Left ventricle myocardium inferior (tissue), 1 donor: Measurements from ENCODE around the gene SLC24A3. TPM values are rescaled to one million over a fixed set of nuclear protein-coding genes. Genes with fewer than 3 reads are reported as not detected.

Experiments used
- DNase-seq: peaks from one replicate; pipeline ENCODE4 v3.0.0-alpha.2; 2020
- H3K27ac ChIP-seq: fragments of 200-600 bp; replicated peaks from 2 replicates; pipeline ENCODE4 v1.8.0; 2021
- H3K27me3 ChIP-seq: fragments of 200-600 bp; 2 replicates; pipeline ENCODE4 v1.8.0; 2021; ENCODE audit warnings: low read depth
- H3K36me3 ChIP-seq: fragments of 200-600 bp; 2 replicates; pipeline ENCODE4 v1.8.0; 2021
- H3K4me1 ChIP-seq: fragments of 200-600 bp; 2 replicates; pipeline ENCODE4 v1.8.0; 2021
- H3K4me3 ChIP-seq: fragments of 200-600 bp; 2 replicates; pipeline ENCODE4 v1.8.0; 2021; ENCODE audit warnings: mild to moderate bottlenecking, moderate library complexity
- H3K9me3 ChIP-seq: fragments of 200-600 bp; replicated peaks from 2 replicates; pipeline ENCODE4 v1.8.0; 2021
- CTCF ChIP-seq: fragments of 200-600 bp; IDR thresholded peaks from 2 replicates; pipeline ENCODE4 v1.8.0; 2021; ENCODE audit warnings: antibody characterized with exemption, mild to moderate bottlenecking, borderline replicate concordance
- intact Hi-C: fragments of 100-400 bp; cut with micrococcal nuclease; formaldehyde crosslinking; loops from one replicate; pipeline ENCODE4 v1.11.0; 2022
- total RNA-seq: library from RNA; stranded (reverse); fragmentation: NEBNext Ultra II Directional; extraction: Animal tissue kit (Norgen Biotek cat#: 25700); gene quantifications from one replicate; pipeline ENCODE4 v1.2.1, GENCODE V29; 2021
- donor health status: DM: no; HTN: yes; CAD: no; lungs with severe emphysema.

The SLC24A3 gene
- total RNA-seq, 1 donor from 2014 or later, result 1.3 TPM

GRCh38 chr20:19288636-19289035, 76.2 kb downstream of the SLC24A3 start:
- Histone ChIP-seq H3K27ac (no peak overlapping the region), H3K9me3 (no peaks in the 10 kb centered on the region), H3K27me3 (no peaks in the 10 kb centered on the region), H3K4me3 (no peak overlapping the region), H3K36me3 (no peaks in the 10 kb centered on the region), H3K4me1 (peaks cover 6% of the 10 kb centered on the region)
- DNase-seq, result no peak
- no peak for TF ChIP-seq CTCF
- intact Hi-C loops, result no loop called here

GRCh38 chr20:19289451-19289850, 77.0 kb downstream of the SLC24A3 start:
- TF ChIP-seq CTCF, result no peak
- Histone ChIP-seq H3K4me3 (no peak overlapping the region), H3K36me3 (no peaks in the 10 kb centered on the region), H3K9me3 (no peaks in the 10 kb centered on the region), H3K27ac (no peak overlapping the region), H3K27me3 (no peaks in the 10 kb centered on the region), H3K4me1 (peaks cover 6% of the 10 kb centered on the region)
- intact Hi-C loops, result no loop called here
- no peak for DNase-seq

- Histone ChIP-seq H3K4me1 (no peaks in the 10 kb centered on the region), H3K9me3 (no peaks in the 10 kb centered on the region), H3K27ac (no peak overlapping the region), H3K27me3 (no peaks in the 10 kb centered on the region), H3K4me3 (no peak overlapping the region), H3K36me3 (no peaks in the 10 kb centered on the region)
- intact Hi-C loops, result no loop called here
- DNase-seq, result no peak
- TF ChIP-seq CTCF, result no peak
These were observed 78.8 kb downstream of the SLC24A3 start for GRCh38 chr20:19291024-19291817.

DNA sequence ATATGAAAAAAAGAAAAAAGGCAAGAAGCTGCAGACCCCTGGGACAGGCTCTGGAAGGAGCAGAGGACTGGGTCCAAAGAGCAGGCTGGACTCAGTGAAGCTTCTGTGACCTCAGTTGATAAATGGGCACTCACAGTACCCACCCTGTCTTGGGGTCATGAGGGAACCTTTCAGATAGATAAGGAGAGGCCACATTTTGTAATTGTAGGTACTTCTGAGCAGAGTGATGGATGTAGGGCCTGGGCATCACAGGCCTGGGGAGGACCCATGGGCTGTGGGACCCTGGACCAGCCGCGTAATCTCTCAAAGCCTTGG, 79.3 kb downstream of the SLC24A3 start:
- no peak for TF ChIP-seq CTCF
- Histone ChIP-seq H3K36me3 (no peaks in the 10 kb centered on the region), H3K27ac (no peak overlapping the region), H3K4me3 (no peak overlapping the region), H3K9me3 (no peaks in the 10 kb centered on the region), H3K27me3 (no peaks in the 10 kb centered on the region), H3K4me1 (no peaks in the 10 kb centered on the region)
- DNase-seq, result no peak
- intact Hi-C loops, result no loop called here

GRCh38 chr20:19292254-19292653, 79.8 kb downstream of the SLC24A3 start:
- Histone ChIP-seq H3K27ac (no peak overlapping the region), H3K27me3 (no peaks in the 10 kb centered on the region), H3K4me3 (no peak overlapping the region), H3K36me3 (no peaks in the 10 kb centered on the region), H3K9me3 (no peaks in the 10 kb centered on the region), H3K4me1 (no peaks in the 10 kb centered on the region)
- intact Hi-C loops, result no loop called here
- TF ChIP-seq CTCF, result no peak
- DNase-seq, result no peak
